Stimulated activated CD4-positive, alpha-beta T cell treated with anti-CD3 and anti-CD28 coated beads, Interleukin-2, amount 100 ng/mL, for 24 hours (primary cell): ENCODE data around the gene TMEM151B.
"Not testable (repeated sequence)": the region's sequence is repeated elsewhere in the genome, so short reads cannot be mapped to it uniquely, and the experiment has no call there.

Source experiments
- DNase-seq, 2 donors: peaks; one replicate each; pipeline ENCODE4 v3.0.0-alpha.2; 2020

TMEM151B gene

DNA sequence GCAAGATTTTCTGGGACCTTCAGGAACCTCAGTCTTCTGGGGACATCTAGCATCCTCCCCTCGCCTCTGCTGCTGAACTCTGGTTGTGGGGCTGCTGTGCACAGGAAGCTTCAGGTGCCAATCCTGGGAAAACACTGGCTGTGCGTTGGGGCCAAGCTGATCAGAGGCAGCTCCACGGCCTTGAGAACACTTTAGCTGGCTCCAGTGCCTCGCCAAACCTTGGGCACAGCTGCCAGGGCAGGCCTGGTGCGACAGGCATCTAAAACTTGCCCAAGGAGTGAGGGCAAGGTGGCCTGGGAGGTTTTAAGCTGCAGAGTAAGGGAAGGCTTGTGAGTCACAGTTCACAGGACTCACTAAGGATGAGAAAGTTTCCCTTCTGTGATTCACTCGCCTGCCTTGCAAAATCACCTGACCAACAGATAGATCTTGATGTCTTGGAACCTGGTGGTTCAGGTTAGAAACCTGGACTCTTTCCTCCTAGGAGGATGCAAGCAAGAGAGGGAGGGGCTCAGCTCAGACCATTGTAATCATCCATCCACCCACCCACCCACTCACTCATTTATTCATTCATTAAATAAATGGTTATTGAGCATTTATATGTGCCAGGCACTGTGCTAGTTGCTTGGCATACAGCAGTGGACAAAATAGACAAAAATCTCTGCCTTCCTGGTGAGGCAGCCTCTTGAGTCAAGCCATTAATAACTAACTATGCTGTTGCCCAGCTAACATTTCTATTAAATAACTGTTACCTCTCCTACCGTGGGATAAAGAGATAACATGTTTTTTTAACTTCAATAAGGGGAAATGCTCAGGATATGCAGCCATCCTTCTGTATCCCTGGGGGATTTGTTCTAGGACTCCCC lies 69.7 kb downstream of the TMEM151B start:
- DNase-seq: peak in 1 of 2 donors; percentile 3

DNA sequence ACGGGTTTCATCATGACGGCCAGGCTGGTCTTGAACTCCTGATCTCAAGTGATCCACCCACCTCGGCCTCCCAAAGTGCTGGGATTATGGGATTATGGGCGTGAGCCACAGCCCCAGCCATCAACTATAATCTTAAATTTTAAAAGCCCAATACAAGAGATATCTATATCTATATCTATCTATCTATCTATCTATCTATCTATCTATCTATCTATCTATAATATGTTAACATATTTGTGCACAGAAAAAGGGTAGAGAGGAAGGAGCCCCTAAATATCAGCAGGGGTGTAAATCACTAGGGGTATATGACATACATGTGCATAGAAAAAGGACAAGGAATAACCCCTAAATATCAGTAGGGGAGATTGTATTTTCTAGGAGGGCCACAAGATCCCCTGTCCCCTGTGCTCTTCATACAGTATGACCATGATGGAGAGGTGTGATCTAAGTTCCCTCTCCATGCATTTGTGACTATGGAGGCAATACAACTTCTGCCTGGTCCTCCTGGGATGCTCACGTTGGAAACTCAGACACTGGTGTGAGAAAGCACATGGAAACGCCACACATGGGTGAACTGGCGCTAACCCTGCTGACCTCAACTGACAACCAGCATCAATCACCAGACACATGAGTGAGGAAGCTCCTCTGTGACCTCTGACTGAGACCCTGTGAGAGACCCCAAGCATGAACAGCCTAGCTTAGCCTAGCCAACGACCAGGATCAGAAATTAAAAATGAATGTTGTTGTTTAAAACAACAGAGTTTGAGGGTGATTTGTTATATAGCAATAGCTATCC lies 71.0 kb downstream of the TMEM151B start:
- DNase-seq: no peak

DNA sequence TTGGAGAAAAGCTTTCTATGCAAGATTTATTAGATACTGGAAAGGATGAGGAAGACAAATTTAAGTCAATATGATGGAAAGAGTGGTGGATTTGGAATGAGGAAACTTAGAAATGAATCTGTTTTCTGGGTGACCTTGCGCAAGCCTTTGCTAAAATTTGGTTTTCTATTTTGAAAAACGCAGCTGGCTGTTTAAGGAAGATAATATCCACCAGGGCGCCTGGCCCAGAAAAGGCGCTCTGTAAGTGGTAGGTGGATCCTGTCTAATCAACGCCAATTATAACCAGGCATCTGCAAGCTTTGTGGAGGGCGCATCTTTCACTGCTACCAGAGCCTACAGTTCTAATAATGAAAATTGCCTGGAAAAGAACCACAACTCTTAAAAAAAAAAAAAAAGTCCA lies 71.8 kb downstream of the TMEM151B start:
- no peak for DNase-seq

- peak in 1 of 2 donors; percentile 10 for DNase-seq
Observed at GRCh38 chr6:44342489-44342888, 72.2 kb downstream of the TMEM151B start, which contains the start of gene SPATS1. Gene SPATS1, plus strand, starts transcription at chr6:44342650. Its CDS starts 446 bp downstream, at chr6:44343096.

GRCh38 chr6:44346818-44347217 lies 76.6 kb downstream of the TMEM151B start:
- DNase-seq: not testable (repeated sequence)

- no peak for DNase-seq
Observed at GRCh38 chr6:44349904-44350649, 79.8 kb downstream of the TMEM151B start.

GRCh38 chr6:44350650-44350994 lies 80.4 kb downstream of the TMEM151B start:
- DNase-seq: not testable (repeated sequence)

- no peak for DNase-seq
Observed at GRCh38 chr6:44352259-44352658, 82.0 kb downstream of the TMEM151B start.

DNA sequence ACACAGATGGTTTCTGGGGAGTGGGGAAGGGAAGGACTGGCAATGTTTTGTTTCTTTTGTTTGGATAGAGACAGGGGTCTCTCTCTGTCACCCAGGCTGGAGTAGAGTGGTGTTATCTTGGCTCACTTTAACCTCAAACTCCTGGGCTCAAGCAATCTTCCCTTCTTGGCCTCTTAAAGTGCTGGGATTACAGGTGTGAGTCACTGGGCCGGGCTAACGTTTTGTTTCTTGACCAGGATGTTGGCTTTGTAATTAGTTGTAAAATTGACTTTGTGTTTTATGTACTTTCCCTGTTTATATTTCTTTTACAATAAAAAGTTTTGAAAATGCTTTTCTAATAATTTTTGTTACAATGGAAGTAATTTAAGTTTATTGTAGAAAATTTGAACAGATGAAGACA lies 83.1 kb downstream of the TMEM151B start:
- no peak for DNase-seq

DNA sequence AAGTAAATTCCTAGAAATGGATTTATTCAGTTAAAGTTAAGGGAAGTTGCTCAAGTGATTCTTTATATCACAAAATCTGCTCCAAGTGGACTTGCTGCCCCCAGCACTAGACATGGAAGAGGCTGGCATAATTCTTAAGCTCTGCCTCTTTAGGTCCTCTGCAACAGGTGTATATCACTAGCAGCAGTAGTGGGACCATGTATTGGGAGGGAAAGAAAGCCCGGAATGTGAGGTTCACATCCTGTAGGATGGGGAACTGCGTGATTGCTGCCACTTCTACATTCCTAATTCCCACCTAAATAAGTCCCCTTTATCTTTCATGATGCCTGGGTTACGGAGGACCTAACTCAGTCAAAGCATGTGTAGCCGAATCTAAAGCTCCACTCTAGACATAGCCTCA lies 85.4 kb downstream of the TMEM151B start:
- DNase-seq: no peak

DNA sequence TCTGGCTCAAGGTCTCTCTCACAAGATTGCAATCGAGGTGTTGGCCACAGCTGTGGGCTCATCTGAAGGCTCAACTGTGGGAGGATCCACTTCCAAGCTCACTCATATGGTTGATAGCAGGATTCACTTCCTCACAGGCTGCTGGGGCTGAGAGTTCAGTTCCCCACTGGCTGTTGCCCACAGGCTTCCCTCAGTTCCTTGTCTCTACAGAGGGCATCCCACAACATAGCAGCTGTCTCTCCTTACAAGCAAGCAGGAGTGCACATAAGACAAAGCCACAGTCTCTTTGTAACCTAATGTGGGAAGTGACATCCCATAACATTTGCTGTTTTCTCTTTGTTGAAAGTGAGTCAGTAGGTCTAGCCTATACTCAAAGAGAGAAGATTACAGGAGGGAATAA lies 86.2 kb downstream of the TMEM151B start:
- no peak for DNase-seq
